CD4-positive, alpha-beta T cell (primary cell): ENCODE data around the gene MYZAP. TPM values are rescaled to one million over a fixed set of nuclear protein-coding genes. Genes with fewer than 3 reads are reported as not detected.

Experiments used
- ATAC-seq: fragments of 200-7000 bp; cut with Tn5 transposase; one replicate; pipeline ENCODE4 v1.10.0; 2022; ENCODE audit warnings: mild to moderate bottlenecking; ENCODE audit not compliant: poor library complexity
- CTCF ChIA-PET: fragments of 350-600 bp; sonication (Branson Sonifier 250); formaldehyde crosslinking; loops from one replicate; lab custom pipeline; 2021; ENCODE audit warnings: antibody characterized with exemption, inconsistent platforms; lab: Charles Lee
- POLR2A ChIA-PET: fragments of 350-600 bp; sonication (Branson Sonifier 250); formaldehyde crosslinking; loops from one replicate; lab custom pipeline; 2021; ENCODE audit warnings: antibody characterized with exemption, inconsistent platforms; lab: Charles Lee
- DNase-seq, 14 experiments: peaks; one replicate each; pipeline ENCODE4 v3.0.0-alpha.2; 2013 to 2020; ENCODE audit warnings: mixed read lengths in 2 of 14
- H3K27ac ChIP-seq, 2 donors: one replicate each; pipeline versions ENCODE4 v1.5.1 to v1.7.0; 2013; ENCODE audit warnings: low read length in 2 of 2, low read depth in 1 of 2, mild to moderate bottlenecking in 1 of 2
- H3K27me3 ChIP-seq, 2 experiments: 1 replicate in 1 of 2; 2 replicates in 1 of 2; pipeline versions ENCODE4 v1.6.1 to v1.7.0; 2013; ENCODE audit warnings: low read length in 2 of 2, control low read depth in 1 of 2, mild to moderate bottlenecking in 1 of 2, moderate library complexity in 1 of 2; ENCODE audit not compliant: insufficient read depth in 2 of 2, control insufficient read depth in 1 of 2
- H3K36me3 ChIP-seq: one replicate; pipeline ENCODE4 v1.6.1; 2013; ENCODE audit warnings: low read length, control low read depth; ENCODE audit not compliant: insufficient read depth
- H3K4me1 ChIP-seq: one replicate; pipeline ENCODE4 v1.6.1; 2013; ENCODE audit warnings: low read length, control low read depth; ENCODE audit not compliant: insufficient read depth
- H3K4me3 ChIP-seq: one replicate; pipeline ENCODE4 v1.5.1; 2013; ENCODE audit warnings: mild to moderate bottlenecking, low read length, moderate library complexity
- H3K9me3 ChIP-seq, 2 experiments: 1 replicate in 1 of 2; 2 replicates in 1 of 2; pipeline versions ENCODE4 v1.6.1 to v1.7.0; 2013; ENCODE audit warnings: low read length in 2 of 2, mild to moderate bottlenecking in 2 of 2, control low read depth in 1 of 2, moderate library complexity in 1 of 2; ENCODE audit not compliant: control insufficient read depth in 1 of 2, insufficient read depth in 1 of 2
- H3K27ac Mint-ChIP-seq: one replicate; pipeline ENCODE4 v1.8.0; 2020; ENCODE audit warnings: mixed read lengths
- H3K27me3 Mint-ChIP-seq: one replicate; pipeline ENCODE4 v1.8.0; 2021; ENCODE audit warnings: mixed read lengths
- H3K36me3 Mint-ChIP-seq: one replicate; pipeline ENCODE4 v1.8.0; 2021; ENCODE audit warnings: low read depth, mixed read lengths
- H3K4me1 Mint-ChIP-seq: one replicate; pipeline ENCODE4 v1.8.0; 2021; ENCODE audit warnings: low read depth, mixed read lengths
- H3K4me3 Mint-ChIP-seq: one replicate; pipeline ENCODE4 v1.8.0; 2020; ENCODE audit warnings: mild to moderate bottlenecking, mixed read lengths
- H3K9me3 Mint-ChIP-seq: one replicate; pipeline ENCODE4 v1.8.0; 2020; ENCODE audit warnings: mixed read lengths
- CTCF ChIP-seq: fragments of 200-600 bp; IDR thresholded peaks from one replicate; pipeline ENCODE4 v1.8.0; 2022; ENCODE audit warnings: antibody characterized with exemption, mild to moderate bottlenecking
- intact Hi-C, 2 experiments: fragments of 100-400 bp; cut with DNase I in 1 of 2; cut with micrococcal nuclease in 1 of 2; formaldehyde crosslinking; loops; one replicate each; pipeline versions ENCODE4 v1.15.1 to v1.9.0; 2023 to 2025; cut with DNase I, micrococcal nuclease
- total RNA-seq, 174 experiments: library from RNA in 2 of 174; stranded (reverse) in 2 of 174; gene quantifications; one replicate each; pipeline ENCODE4 v1.2.3 and lab custom pipeline; 2021 to 2026

MYZAP gene
- total RNA-seq, 2 experiments from 2014 or later: 0.66 to 1.1 TPM

GRCh38 chr15:57668016-57668415 lies 76.3 kb downstream of the MYZAP start:
- ChIA-PET POLR2A (interaction anchor here (1.1 kb wide), 2 partner anchors 8 to 39 kb away, joined by 3 read pairs; partner anchors contain the start of gene POLR2M), CTCF (no interaction called here)
- Histone ChIP-seq H3K4me1 (no peaks in the 10 kb centered on the region), H3K27ac (no peak overlapping the region), H3K36me3 (no peaks in the 10 kb centered on the region), H3K4me3 (no peak overlapping the region), H3K9me3 (peaks cover 0 to 4% of the 10 kb centered on the region in 2 experiments), H3K27me3 (peaks cover 0 to 5% of the 10 kb centered on the region in 2 experiments)
- no peak overlapping the region for H3K27ac Mint-ChIP-seq
- no peak for TF ChIP-seq CTCF
- H3K4me1 Mint-ChIP-seq: no peaks in the 10 kb centered on the region
- no peak for ATAC-seq
- H3K4me3 Mint-ChIP-seq: no peak overlapping the region
- H3K36me3 Mint-ChIP-seq: no peaks in the 10 kb centered on the region
- intact Hi-C loops: loop anchor here in 1 of 2 experiments (5.0 kb wide), 1 partner anchor 64 kb away; no protein-coding TSS in a partner anchor
- no peak for DNase-seq
- H3K9me3 Mint-ChIP-seq: no peaks in the 10 kb centered on the region
- H3K27me3 Mint-ChIP-seq: peaks cover 11% of the 10 kb centered on the region

- no peak overlapping the region for H3K27ac Mint-ChIP-seq
- no peaks in the 10 kb centered on the region for H3K36me3 Mint-ChIP-seq
- H3K4me1 ChIP-seq: no peaks in the 10 kb centered on the region
- no peak for TF ChIP-seq CTCF
- H3K27me3 Mint-ChIP-seq: peaks cover 16% of the 10 kb centered on the region
- ChIA-PET CTCF (interaction anchor here (1.2 kb wide), 1 partner anchor 10 kb away, joined by 3 read pairs; no protein-coding TSS in a partner anchor), POLR2A (no interaction called here)
- H3K4me3 Mint-ChIP-seq: no peak overlapping the region
- no peaks in the 10 kb centered on the region for H3K4me1 Mint-ChIP-seq
- no peak for ATAC-seq
- peaks cover 0 to 4% of the 10 kb centered on the region in 2 experiments for H3K9me3 ChIP-seq
- no peaks in the 10 kb centered on the region for H3K9me3 Mint-ChIP-seq
- H3K36me3 ChIP-seq: no peaks in the 10 kb centered on the region
- no peak overlapping the region for H3K4me3 ChIP-seq
- H3K27ac ChIP-seq: no peak overlapping the region
- H3K27me3 ChIP-seq: peaks cover 0 to 5% of the 10 kb centered on the region in 2 experiments
- intact Hi-C loops: no loop called here
- no peak for DNase-seq
Measured at GRCh38 chr15:57671636-57672035, 79.9 kb downstream of the MYZAP start.

- Mint-ChIP-seq H3K27ac (no peak overlapping the region), H3K27me3 (peaks cover 21% of the 10 kb centered on the region), H3K9me3 (no peaks in the 10 kb centered on the region), H3K36me3 (no peaks in the 10 kb centered on the region), H3K4me1 (no peaks in the 10 kb centered on the region), H3K4me3 (no peak overlapping the region)
- no peak overlapping the region for H3K27ac ChIP-seq
- peaks cover 0 to 5% of the 10 kb centered on the region in 2 experiments for H3K27me3 ChIP-seq
- no peaks in the 10 kb centered on the region for H3K4me1 ChIP-seq
- ChIA-PET POLR2A (no interaction called here), CTCF (no interaction called here)
- no peaks in the 10 kb centered on the region for H3K36me3 ChIP-seq
- intact Hi-C loops: no loop called here
- DNase-seq: no peak
- peaks cover 0 to 4% of the 10 kb centered on the region in 2 experiments for H3K9me3 ChIP-seq
- no peak for TF ChIP-seq CTCF
- H3K4me3 ChIP-seq: no peak overlapping the region
- no peak for ATAC-seq
Measured at GRCh38 chr15:57675481-57676181, 83.9 kb downstream of the MYZAP start.
